Right cardiac atrium (tissue), 5 donors: Measurements from ENCODE around the gene FIG4. TPM values are rescaled to one million over a fixed set of nuclear protein-coding genes. Genes with fewer than 3 reads are reported as not detected.

Experiments
- ATAC-seq, 2 donors: fragments of 200-7000 bp; cut with Tn5 transposase; one replicate each; pipeline versions ENCODE4 v1.8.0 to v1.9.1; 2020; ENCODE audit warnings: moderate library complexity in 2 of 2, mild to moderate bottlenecking in 1 of 2
- DNase-seq, 3 donors: peaks; one replicate each; pipeline ENCODE4 v3.0.0-alpha.2; 2020
- H3K27ac ChIP-seq: one replicate; pipeline ENCODE4 v1.5.1; 2013; ENCODE audit warnings: mild to moderate bottlenecking, low read length, control low read depth, moderate library complexity
- H3K27me3 ChIP-seq: one replicate; pipeline ENCODE4 v1.6.1; 2013; ENCODE audit not compliant: control insufficient read depth, insufficient read depth
- H3K4me1 ChIP-seq: one replicate; pipeline ENCODE4 v1.6.1; 2013; ENCODE audit warnings: low read length; ENCODE audit not compliant: control insufficient read depth, insufficient read depth
- H3K4me3 ChIP-seq: one replicate; pipeline ENCODE4 v1.5.1; 2013; ENCODE audit warnings: low read length, control low read depth
- H3K9me3 ChIP-seq: one replicate; pipeline ENCODE4 v1.6.1; 2013; ENCODE audit warnings: low read length; ENCODE audit not compliant: control insufficient read depth
- WGBS: extraction: QIAGEN DNeasy Blood & Tissue Kit; methylation state at CpG from one replicate; pipeline ENCODE4 v1.1.7; 2013; 5-methylcytosine and 5-hydroxymethylcytosine counted together
- intact Hi-C, 4 donors: fragments of 100-400 bp; cut with DNase I; formaldehyde crosslinking; loops; one replicate each; pipeline versions ENCODE4 v1.11.0 to v1.14.0; 2022 to 2023
- polyA plus RNA-seq: library from polyadenylated mRNA; stranded (reverse); fragments of 200-250 nt; gene quantifications from one replicate; pipeline ENCODE4 v1.2.3, GENCODE V29; 2013
- total RNA-seq, 4 donors: library from RNA; stranded (reverse); fragmentation: NEBNext Ultra II Directional; extraction: Animal tissue kit (Norgen Biotek cat#: 25700); gene quantifications; one replicate each; pipeline ENCODE4 v1.2.1, GENCODE V29; 2021
- donor health status: healthy with polysubstance abuse.
- donor health status: DM: no; HTN: yes; CAD: no.
- donor health status: DM: no; HTN: no; CAD: no.
- donor health status: DM: no; HTN: yes; CAD: no; lungs with severe emphysema.
- donor health status: DM: yes; HTN: yes; CAD: no.

The FIG4 gene
- total and polyA plus RNA-seq, 5 donors = 6.4 to 10.8 (median 9.2) TPM

GRCh38 chr6:109799129-109799528 lies 108.0 kb downstream of the FIG4 start:
- intact Hi-C loops = no loop called here
- Histone ChIP-seq H3K9me3 (no peaks in the 10 kb centered on the region), H3K27me3 (no peaks in the 10 kb centered on the region), H3K27ac (no peak overlapping the region), H3K4me3 (no peak overlapping the region), H3K4me1 (peaks cover 8% of the 10 kb centered on the region)
- 94% methylated on average over 5 of the region's 5 CpGs for WGBS
- ATAC-seq (no peak), DNase-seq (no peak)

- H3K4me3 ChIP-seq = no peak overlapping the region
These were observed 108.6 kb downstream of the FIG4 start for GRCh38 chr6:109799664-109800063.

GRCh38 chr6:109800771-109801170 lies 109.7 kb downstream of the FIG4 start:
- WGBS = 95% methylated on average over 2 of the region's 2 CpGs
- Histone ChIP-seq H3K9me3 (no peaks in the 10 kb centered on the region), H3K4me1 (peaks cover 3% of the 10 kb centered on the region), H3K27ac (no peak overlapping the region), H3K27me3 (no peaks in the 10 kb centered on the region), H3K4me3 (no peak overlapping the region)
- ATAC-seq = no peak
- intact Hi-C loops = no loop called here
- DNase-seq = no peak

More at GRCh38 chr6:109799664-109800063, 108.6 kb downstream of the FIG4 start:
- Histone ChIP-seq H3K27me3 (no peaks in the 10 kb centered on the region), H3K9me3 (no peaks in the 10 kb centered on the region), H3K27ac (no peak overlapping the region), H3K4me1 (peaks cover 3% of the 10 kb centered on the region)
- intact Hi-C loops = no loop called here
- WGBS = 90% methylated on average over 3 of the region's 3 CpGs
- peak in 1 of 2 donors; percentile 40 for ATAC-seq
- DNase-seq = no peak

DNA sequence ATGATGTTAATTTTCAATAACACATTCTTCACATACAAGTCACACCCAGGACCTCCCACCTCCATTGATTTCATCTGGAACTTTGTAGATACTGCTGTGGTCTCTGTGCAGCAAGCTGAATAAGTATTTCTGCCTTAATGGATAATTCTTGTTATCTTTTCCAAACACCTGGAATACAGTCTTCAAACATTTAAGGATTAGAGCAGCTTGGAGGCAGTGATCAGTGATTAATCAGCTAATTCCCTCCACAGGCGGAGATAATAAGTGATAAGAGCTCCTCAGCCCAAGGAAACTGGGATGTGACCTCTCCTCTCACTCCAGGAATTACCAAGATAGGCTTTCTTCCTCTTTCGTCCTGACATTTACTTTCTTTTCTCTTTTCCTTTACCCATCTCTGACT lies 110.7 kb downstream of the FIG4 start:
- ATAC-seq = no peak
- no peaks in the 10 kb centered on the region for H3K9me3 ChIP-seq
- H3K27me3 ChIP-seq = no peaks in the 10 kb centered on the region
- no peak overlapping the region for H3K27ac ChIP-seq
- H3K4me1 ChIP-seq = no peaks in the 10 kb centered on the region
- DNase-seq = no peak
- no peak overlapping the region for H3K4me3 ChIP-seq
- intact Hi-C loops = no loop called here
- 77% methylated on average over 2 of the region's 2 CpGs for WGBS

DNA sequence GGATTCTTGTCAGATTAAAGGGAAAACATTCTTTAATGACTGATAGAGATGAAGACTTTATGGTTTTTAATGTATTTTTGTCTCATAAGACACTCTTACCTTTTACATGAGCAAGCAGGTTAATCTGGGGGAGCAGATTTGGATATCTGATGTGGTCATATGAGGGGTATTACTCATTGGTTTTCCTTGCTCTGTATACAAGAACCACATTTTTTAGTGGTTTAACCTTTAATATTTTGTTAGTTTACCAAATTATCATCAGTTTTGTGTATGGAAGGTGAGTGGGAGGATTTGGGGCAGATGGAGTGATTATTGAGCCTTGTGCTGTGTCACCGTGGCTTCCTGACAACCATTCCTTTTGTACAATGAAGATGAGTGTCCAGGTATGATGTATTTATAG lies 112.9 kb downstream of the FIG4 start:
- no peaks in the 10 kb centered on the region for H3K9me3 ChIP-seq
- 79% methylated on average over 1 of the region's 1 CpG for WGBS
- no peak overlapping the region for H3K27ac ChIP-seq
- intact Hi-C loops = no loop called here
- H3K27me3 ChIP-seq = no peaks in the 10 kb centered on the region
- H3K4me1 ChIP-seq = no peaks in the 10 kb centered on the region
- ATAC-seq = no peak
- DNase-seq = no peak
- H3K4me3 ChIP-seq = no peak overlapping the region

DNA sequence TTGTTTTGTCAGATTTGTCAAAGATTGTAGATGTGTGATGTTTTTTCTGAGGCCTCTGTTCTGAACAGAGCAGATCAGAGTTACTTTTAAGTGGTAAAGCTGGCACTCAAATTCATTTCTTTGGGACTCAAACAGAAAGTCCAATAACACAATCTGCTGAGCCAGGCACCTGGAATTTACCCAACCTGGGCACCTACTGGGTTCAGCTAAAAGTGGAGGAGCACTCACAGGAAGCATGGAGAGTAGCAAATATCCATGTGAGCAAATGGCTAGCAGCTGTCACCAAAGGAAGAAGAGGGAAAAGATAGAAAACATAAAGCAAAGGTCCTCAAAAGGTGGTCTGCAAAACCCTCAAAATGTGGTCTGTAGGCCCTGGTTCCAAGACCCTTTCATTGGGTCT lies 116.8 kb downstream of the FIG4 start:
- H3K27ac ChIP-seq = no peak overlapping the region
- H3K4me1 ChIP-seq = no peaks in the 10 kb centered on the region
- DNase-seq (no peak), ATAC-seq (no peak)
- intact Hi-C loops = no loop called here
- H3K9me3 ChIP-seq = no peaks in the 10 kb centered on the region
- no peak overlapping the region for H3K4me3 ChIP-seq
- H3K27me3 ChIP-seq = no peaks in the 10 kb centered on the region

- H3K27me3 ChIP-seq = no peaks in the 10 kb centered on the region
- intact Hi-C loops = no loop called here
- H3K9me3 ChIP-seq = no peaks in the 10 kb centered on the region
- no peaks in the 10 kb centered on the region for H3K4me1 ChIP-seq
- H3K27ac ChIP-seq = no peak overlapping the region
- no peak for DNase-seq
- no peak for ATAC-seq
- 41% methylated on average over 1 of the region's 1 CpG for WGBS
- no peak overlapping the region for H3K4me3 ChIP-seq
These were observed 117.7 kb downstream of the FIG4 start for GRCh38 chr6:109808837-109809236.

- H3K9me3 ChIP-seq = no peaks in the 10 kb centered on the region
- no peaks in the 10 kb centered on the region for H3K4me1 ChIP-seq
- no peak overlapping the region for H3K27ac ChIP-seq
- 97% methylated on average over 4 of the region's 4 CpGs for WGBS
- H3K27me3 ChIP-seq = no peaks in the 10 kb centered on the region
- H3K4me3 ChIP-seq = no peak overlapping the region
- intact Hi-C loops = no loop called here
- no peak for DNase-seq
- ATAC-seq = no peak
These were observed 124.0 kb downstream of the FIG4 start for GRCh38 chr6:109815054-109815453.

DNA sequence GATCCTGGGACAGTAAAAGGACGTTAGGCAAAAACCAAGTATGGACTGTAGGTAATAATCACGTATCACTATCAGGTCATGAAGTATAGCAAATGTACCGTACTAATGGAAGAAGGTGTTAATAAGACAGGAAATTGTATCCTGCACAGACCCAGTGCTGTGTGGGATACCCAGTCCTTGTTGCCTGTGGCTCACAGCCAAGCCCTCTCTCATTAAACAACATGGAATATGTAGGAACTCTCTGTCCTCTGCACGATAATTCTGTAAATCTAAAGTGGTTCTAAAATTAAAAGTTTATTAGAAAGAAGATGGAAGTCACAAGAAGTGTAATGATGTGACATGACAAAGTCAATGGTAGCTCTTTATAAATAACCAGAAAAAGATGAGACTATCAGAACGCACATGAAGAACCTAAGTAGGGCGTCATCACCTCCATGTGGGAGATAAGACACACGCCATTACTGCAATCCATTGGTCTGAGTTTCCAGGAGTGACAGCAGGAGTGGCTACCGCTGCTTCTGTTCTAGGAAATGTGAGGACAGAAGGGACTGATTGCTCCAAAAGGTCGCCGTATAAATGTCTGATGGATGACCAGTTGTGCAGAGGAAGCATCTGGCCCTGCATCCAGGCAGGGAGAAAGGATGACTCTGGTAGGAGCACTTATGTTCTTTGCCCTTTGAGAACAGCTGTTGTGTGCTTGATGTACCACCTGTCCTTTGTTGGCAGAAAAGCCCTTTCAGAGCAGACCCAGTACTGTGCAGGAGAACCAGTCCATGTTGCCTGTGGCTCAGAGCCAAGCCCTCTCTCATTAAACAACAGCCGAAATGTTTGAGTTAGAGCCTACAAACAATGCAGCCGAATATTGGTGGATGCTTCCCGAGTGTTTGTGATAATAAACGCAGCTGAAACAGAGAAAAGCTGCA lies 125.6 kb downstream of the FIG4 start:
- 62% methylated on average over 14 of the region's 14 CpGs for WGBS
- Histone ChIP-seq H3K27me3 (no peaks in the 10 kb centered on the region), H3K4me3 (no peak overlapping the region), H3K9me3 (no peaks in the 10 kb centered on the region), H3K4me1 (no peaks in the 10 kb centered on the region), H3K27ac (no peak overlapping the region)
- intact Hi-C loops = no loop called here
- DNase-seq (no peak), ATAC-seq (peak; percentile 52 to 74)

GRCh38 chr6:109820706-109821350 lies 129.7 kb downstream of the FIG4 start:
- intact Hi-C loops = no loop called here
- 89% methylated on average over 4 of the region's 4 CpGs for WGBS
- no peak overlapping the region for H3K4me3 ChIP-seq
- H3K27ac ChIP-seq = no peak overlapping the region
- no peaks in the 10 kb centered on the region for H3K27me3 ChIP-seq
- ATAC-seq = no peak
- DNase-seq = no peak
- H3K4me1 ChIP-seq = peaks cover 2% of the 10 kb centered on the region
- H3K9me3 ChIP-seq = no peaks in the 10 kb centered on the region

DNA sequence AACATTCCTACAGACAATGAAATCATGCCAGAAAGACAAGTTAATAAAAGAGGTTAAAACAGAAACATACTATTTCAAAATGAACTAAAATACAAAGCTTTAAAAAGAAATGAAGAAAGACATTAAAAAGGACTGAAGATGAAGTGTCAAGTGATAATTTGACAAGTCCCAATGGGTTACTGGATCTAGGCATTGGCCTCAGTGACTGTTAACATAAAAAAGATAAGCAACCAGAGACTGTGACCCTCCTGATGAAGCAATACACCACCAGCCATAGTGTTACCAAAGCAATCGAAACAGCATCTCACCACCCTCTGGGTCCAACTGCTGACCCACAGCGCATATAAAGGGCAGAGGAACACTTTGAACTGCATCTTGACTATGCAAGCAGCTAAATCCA lies 130.3 kb downstream of the FIG4 start:
- H3K27ac ChIP-seq = no peak overlapping the region
- 77% methylated on average over 2 of the region's 2 CpGs for WGBS
- H3K4me1 ChIP-seq = peaks cover 2% of the 10 kb centered on the region
- no peaks in the 10 kb centered on the region for H3K9me3 ChIP-seq
- DNase-seq (no peak), ATAC-seq (no peak)
- H3K27me3 ChIP-seq = no peaks in the 10 kb centered on the region
- intact Hi-C loops = no loop called here
- H3K4me3 ChIP-seq = no peak overlapping the region
